ENCODE measurements around the gene BRD9. TPM values are rescaled to one million over a fixed set of nuclear protein-coding genes. Genes with fewer than 3 reads are reported as not detected.

Gene BRD9
- total and polyA plus RNA-seq, 2 of the 13 experiments (the other 11 are each of a cell fraction or from before 2014, with no cell fraction given), result 5.2 to 22.9 TPM

DNA sequence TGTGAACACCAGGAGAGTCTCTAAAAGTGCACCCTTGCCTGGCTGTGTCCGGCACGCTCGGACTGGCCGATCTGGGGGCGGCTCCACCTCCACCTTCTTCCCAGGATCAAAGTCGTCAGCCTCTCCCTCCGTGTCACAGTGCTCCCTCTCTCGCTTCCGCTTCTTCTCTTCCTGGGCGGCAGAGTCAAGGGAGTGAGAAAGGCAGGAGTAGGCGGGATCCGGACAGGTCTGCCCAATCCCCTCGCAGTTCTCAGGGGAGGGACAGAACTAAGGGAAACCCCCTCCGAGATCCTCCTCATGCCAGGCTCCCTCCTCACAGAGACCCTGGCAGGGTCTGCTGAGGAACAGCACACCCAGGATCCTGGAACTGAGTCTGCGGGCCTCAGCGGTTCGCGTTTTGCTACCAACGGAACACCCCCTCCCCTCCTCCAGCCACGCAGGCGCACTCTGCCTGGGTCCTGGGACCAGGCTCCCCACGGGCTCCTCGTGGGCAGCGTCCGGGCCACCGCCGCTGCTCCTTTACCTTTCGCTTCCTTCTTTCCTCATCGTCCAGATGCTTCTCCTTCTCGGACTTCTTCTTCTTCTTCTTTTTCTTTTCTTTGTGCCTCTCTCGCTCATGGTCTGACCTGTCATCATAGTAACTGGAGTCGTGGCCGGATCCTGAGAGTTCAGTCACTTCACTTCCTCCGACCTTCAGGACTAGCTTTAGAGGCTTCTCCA, 1.3 kb downstream of the BRD9 start (continued):
- TF ChIP-seq SP2 (CRISPR knock-in tag; IDR thresholded peaks at IDR 0.05), result peak; percentile 65
- peak; percentile 21; the same call in 1 of the 2 replicates for TF ChIP-seq TCF7 (IDR thresholded peaks at IDR 0.05; ENCODE audit: low read depth)
- no peak for TF ChIP-seq ZZZ3 (CRISPR knock-in tag; IDR thresholded peaks at IDR 0.05; ENCODE audit: borderline replicate concordance)
- TF ChIP-seq ZBTB42 (CRISPR knock-in tag; IDR thresholded peaks at IDR 0.05), result no peak
- TF ChIP-seq NAIF1 (CRISPR knock-in tag; IDR thresholded peaks at IDR 0.05; ENCODE audit: borderline replicate concordance), result no peak
- TF ChIP-seq ZNF512 (CRISPR knock-in tag; IDR thresholded peaks at IDR 0.05), result no peak
- no peak for TF ChIP-seq ZNF75D (CRISPR knock-in tag; IDR thresholded peaks at IDR 0.05; ENCODE audit: borderline replicate concordance)
- no peak for TF ChIP-seq NFIB (CRISPR knock-in tag; IDR thresholded peaks at IDR 0.05; ENCODE audit: borderline replicate concordance)
- no peak for TF ChIP-seq ZNF441 (CRISPR knock-in tag; IDR thresholded peaks at IDR 0.05; ENCODE audit: borderline replicate concordance)
- no peak for TF ChIP-seq ZBTB1 (CRISPR knock-in tag; IDR thresholded peaks at IDR 0.05; ENCODE audit: borderline replicate concordance)
- no peak for TF ChIP-seq ZNF383 (CRISPR knock-in tag; IDR thresholded peaks at IDR 0.05; ENCODE audit: borderline replicate concordance)
- TF ChIP-seq ZFY (CRISPR knock-in tag; IDR thresholded peaks at IDR 0.05), result no peak
- peak; percentile 67 for TF ChIP-seq GABPB1 (CRISPR knock-in tag; IDR thresholded peaks at IDR 0.05)
- no peak for TF ChIP-seq HDAC1 (CRISPR knock-in tag; IDR thresholded peaks at IDR 0.05)
- TF ChIP-seq, protein P1, sequence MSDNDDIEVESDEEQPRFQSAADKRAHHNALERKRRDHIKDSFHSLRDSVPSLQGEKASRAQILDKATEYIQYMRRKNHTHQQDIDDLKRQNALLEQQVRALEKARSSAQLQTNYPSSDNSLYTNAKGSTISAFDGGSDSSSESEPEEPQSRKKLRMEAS (IDR thresholded peaks at IDR 0.05), result peak; percentile 23; the same call in 1 of the 2 replicates
- 0 out of 2 replicates have a peak, but pooled peaks have one; percentile 26 for TF ChIP-seq GLI4 (CRISPR knock-in tag; IDR thresholded peaks at IDR 0.05; ENCODE audit: borderline replicate concordance)
- TF ChIP-seq ZNF33B (CRISPR knock-in tag; IDR thresholded peaks at IDR 0.05), result no peak
- peak; percentile 99 for TF ChIP-seq ZNF263 (CRISPR knock-in tag; IDR thresholded peaks at IDR 0.05)
- no peak for TF ChIP-seq ZNF251 (CRISPR knock-in tag; IDR thresholded peaks at IDR 0.05)
- no peak for TF ChIP-seq BCL6 (CRISPR knock-in tag; IDR thresholded peaks at IDR 0.05)
- no peak for TF ChIP-seq ZNF839 (CRISPR knock-in tag; IDR thresholded peaks at IDR 0.05; ENCODE audit: borderline replicate concordance)
- TF ChIP-seq ARNT2 (CRISPR knock-in tag; IDR thresholded peaks at IDR 0.05; ENCODE audit: low read depth), result no peak
- no peak for TF ChIP-seq ZSCAN9 (CRISPR knock-in tag; IDR thresholded peaks at IDR 0.05; ENCODE audit: borderline replicate concordance)
- TF ChIP-seq AGO1 (IDR thresholded peaks at IDR 0.05; ENCODE audit: low read depth, low read length, poor library complexity, severe bottlenecking), result no peak
- no peak for TF ChIP-seq ZNF432 (CRISPR knock-in tag; IDR thresholded peaks at IDR 0.05; ENCODE audit: borderline replicate concordance)
- no peak for TF ChIP-seq KDM4B (CRISPR knock-in tag; IDR thresholded peaks at IDR 0.05)
- peak; percentile 73 for TF ChIP-seq SAP130 (CRISPR knock-in tag; IDR thresholded peaks at IDR 0.05; ENCODE audit: low read depth)
- no peak for TF ChIP-seq TFDP1 (CRISPR knock-in tag; IDR thresholded peaks at IDR 0.05; ENCODE audit: borderline replicate concordance)
- no peak for TF ChIP-seq ZNF224 (CRISPR knock-in tag; IDR thresholded peaks at IDR 0.05)
- no peak for TF ChIP-seq CREM (IDR thresholded peaks at IDR 0.05)
- TF ChIP-seq CREM (CRISPR knock-in tag; IDR thresholded peaks at IDR 0.05), result no peak

Measured in HepG2 (cell line).